Psoas muscle (tissue), 8 donors: ENCODE data around the gene CYP4A22. TPM values are rescaled to one million over a fixed set of nuclear protein-coding genes. Genes with fewer than 3 reads are reported as not detected.

ENCODE experiments used
- ATAC-seq, 4 donors: fragments of 200-7000 bp; cut with Tn5 transposase; one replicate each; pipeline ENCODE4 v1.9.1; 2020; ENCODE audit warnings: moderate library complexity in 3 of 4, mild to moderate bottlenecking in 2 of 4
- DNase-seq, 2 donors: peaks; one replicate each; pipeline ENCODE4 v3.0.0-alpha.2; 2020
- H3K27ac ChIP-seq: fragments of 200-600 bp; one replicate; pipeline ENCODE4 v1.8.0; 2022
- H3K27me3 ChIP-seq, 3 donors: fragments of 200-600 bp in 1 of 3; one replicate each; pipeline versions ENCODE4 v1.6.1 to v1.8.0; 2013 to 2022; ENCODE audit warnings: low read length in 2 of 3, mild to moderate bottlenecking in 2 of 3, moderate library complexity in 1 of 3; ENCODE audit not compliant: insufficient read depth in 3 of 3
- H3K36me3 ChIP-seq, 2 donors: fragments of 200-600 bp in 1 of 2; one replicate each; pipeline versions ENCODE4 v1.6.1 to v1.8.0; 2013 to 2022; ENCODE audit warnings: low read depth in 1 of 2, mild to moderate bottlenecking in 1 of 2, moderate library complexity in 1 of 2; ENCODE audit not compliant: insufficient read depth in 1 of 2
- H3K4me1 ChIP-seq: fragments of 200-600 bp; one replicate; pipeline ENCODE4 v1.8.0; 2022
- H3K4me3 ChIP-seq: fragments of 200-600 bp; one replicate; pipeline ENCODE4 v1.8.0; 2022; ENCODE audit warnings: mild to moderate bottlenecking
- H3K9me3 ChIP-seq: fragments of 200-600 bp; one replicate; pipeline ENCODE4 v1.8.0; 2022
- CTCF ChIP-seq: fragments of 200-600 bp; IDR thresholded peaks from one replicate; pipeline ENCODE4 v1.8.0; 2022; ENCODE audit warnings: antibody characterized with exemption
- WGBS, 3 donors: extraction: QIAGEN DNeasy Blood & Tissue Kit; methylation state at CpG; one replicate each; pipeline versions ENCODE4 v1.1.6 to v1.1.7; 2013; 5-methylcytosine and 5-hydroxymethylcytosine counted together
- intact Hi-C, 2 donors: fragments of 100-400 bp; cut with DNase I; formaldehyde crosslinking; loops; one replicate each; pipeline versions ENCODE4 v1.11.0 to v1.14.2; 2022
- polyA plus RNA-seq, 3 donors: library from polyadenylated mRNA; stranded (reverse); fragments of 200-250 nt; gene quantifications; one replicate each; pipeline ENCODE4 v1.2.3, GENCODE V29; 2013
- total RNA-seq, 4 donors: library from RNA; stranded (reverse); fragmentation: NEBNext Ultra II Directional in 2 of 4; extraction: Animal tissue kit (Norgen Biotek cat#: 25700) in 2 of 4; gene quantifications; one replicate each; pipeline versions ENCODE4 v1.2.1 to v1.2.4, GENCODE V29; 2021 to 2023
- donor health status: healthy with polysubstance abuse.
- donor health status: DM: no; HTN: no; CAD: no; lungs with moderate emphysema.
- donor health status: Bipolar disorder and iron deficiency.
- donor health status: healthy.
- donor health status: DM: yes; HTN: yes; CAD: no.
- donor health status: DM: no; HTN: no; CAD: no.
- donor health status: DM: no; HTN: no; CAD: no.
- donor health status: DM: yes; HTN: yes; CAD: no.

CYP4A22 gene
- total and polyA plus RNA-seq, 7 donors = 0.03 to 0.04 TPM; not detected in 5

GRCh38 chr1:47188791-47189785 lies 51.8 kb downstream of the CYP4A22 start:
- 72 to 84% (median 80%) methylated on average over 7 of the region's 7 CpGs for WGBS, 3 donors
- intact Hi-C loops = no loop called here
- peak overlapping the region; percentile 72 for H3K27ac ChIP-seq

GRCh38 chr1:47189844-47190508 lies 52.7 kb downstream of the CYP4A22 start, which contains the start of gene PDZK1IP1:
TSS of gene PDZK1IP1 (minus strand) at chr1:47190036. CDS start at chr1:47189932, 104 bp downstream.
- Histone ChIP-seq H3K9me3 (no peaks in the 10 kb centered on the region), H3K4me1 (peaks cover 15% of the 10 kb centered on the region), H3K27me3 (peaks cover 0 to 3% (median 0%) of the 10 kb centered on the region in 3 donors), H3K36me3 (no peaks in the 10 kb centered on the region), H3K27ac (peak within 1 kb of the TSS; percentile 72), H3K4me3 (peak within 1 kb of the TSS; percentile 38)
- 30 to 42% (median 37%) methylated on average over 16 of the region's 16 CpGs for WGBS, 3 donors
- peak; percentile 87 to 97 (median 94) for ATAC-seq
- TF ChIP-seq CTCF = no peak
- DNase-seq = peak; percentile 88 to 95
- intact Hi-C loops = loop anchor here (5.0 kb wide), 4 partner anchors 72 to 237 kb away; partner anchors contain the start of gene CMPK1 (in 1 of the 2)

More at GRCh38 chr1:47188791-47189785, 51.8 kb downstream of the CYP4A22 start:
- no peak for DNase-seq
- H3K4me1 ChIP-seq = peaks cover 15% of the 10 kb centered on the region
- H3K9me3 ChIP-seq = no peaks in the 10 kb centered on the region
- H3K4me3 ChIP-seq = no peak overlapping the region
- peaks cover 0 to 3% (median 0%) of the 10 kb centered on the region in 3 donors for H3K27me3 ChIP-seq
- no peak for TF ChIP-seq CTCF
- ATAC-seq = peak in 1 of 4 donors; percentile 2
- H3K36me3 ChIP-seq = no peaks in the 10 kb centered on the region

GRCh38 chr1:47190509-47190855 lies 53.2 kb downstream of the CYP4A22 start:
- intact Hi-C loops = loop anchor here (5.0 kb wide), 4 partner anchors 72 to 237 kb away; partner anchors contain the start of gene CMPK1 (in 1 of the 2)
- WGBS, 3 donors = 22 to 37% (median 29%) methylated on average over 4 to 5 of the region's 5 CpGs
- H3K27me3 ChIP-seq = peaks cover 0 to 3% (median 0%) of the 10 kb centered on the region in 3 donors
- TF ChIP-seq CTCF = no peak
- peak overlapping the region; percentile 72 for H3K27ac ChIP-seq
- ATAC-seq (no peak), DNase-seq (no peak)
- no peaks in the 10 kb centered on the region for H3K9me3 ChIP-seq
- no peaks in the 10 kb centered on the region for H3K36me3 ChIP-seq
- H3K4me3 ChIP-seq = peak overlapping the region; percentile 38
- peaks cover 15% of the 10 kb centered on the region for H3K4me1 ChIP-seq

- Histone ChIP-seq H3K27me3 (peaks cover 0 to 3% (median 0%) of the 10 kb centered on the region in 3 donors), H3K27ac (peak overlapping the region; percentile 72), H3K4me1 (peaks cover 15% of the 10 kb centered on the region), H3K9me3 (no peaks in the 10 kb centered on the region), H3K36me3 (no peaks in the 10 kb centered on the region), H3K4me3 (no peak overlapping the region)
- no peak for ATAC-seq
- TF ChIP-seq CTCF = no peak
- peak in 1 of 2 donors; percentile 36 for DNase-seq
- 90 to 92% (median 92%) methylated on average over 6 of the region's 6 CpGs for WGBS, 3 donors
- intact Hi-C loops = loop anchor here (5.0 kb wide), 4 partner anchors 71 to 236 kb away; partner anchors contain the start of gene CMPK1 (in 1 of the 2)
Measured at GRCh38 chr1:47190857-47191256, 53.6 kb downstream of the CYP4A22 start.
